PFSK-1 (cell line): ENCODE measurements around the gene IFRD1.

Experiments used
- FOXP2 ChIP-seq: optimal IDR thresholded peaks from 2 replicates; pipeline ENCODE3; 2011; ENCODE audit warnings: borderline replicate concordance, control low read depth, inconsistent platforms; ENCODE audit not compliant: insufficient read depth; ENCODE audit errors: extremely low read length, extremely low read depth
- POLR2AphosphoS5 ChIP-seq: IDR thresholded peaks from 2 replicates; pipeline ENCODE4 v1.6.1; 2012; ENCODE audit warnings: low read depth, mild to moderate bottlenecking, control low read depth, low read length, moderate library complexity
- SIN3A ChIP-seq: IDR thresholded peaks from 2 replicates; pipeline ENCODE4 v1.6.1; 2012; ENCODE audit warnings: mild to moderate bottlenecking, low read length, moderate library complexity, borderline replicate concordance; ENCODE audit not compliant: insufficient read depth
- TAF1 ChIP-seq: IDR thresholded peaks from 2 replicates; pipeline ENCODE4 v1.6.1; 2012; ENCODE audit warnings: low read length, control low read depth, borderline replicate concordance; ENCODE audit not compliant: insufficient read depth
- TF ChIP-seq, protein P1 (sequence below), 2 experiments: IDR thresholded peaks; 2 replicates each; pipeline versions ENCODE4 v1.6.1 to v1.8.0; 2011 to 2012; ENCODE audit warnings: low read depth in 2 of 2, low read length in 2 of 2, control low read depth in 1 of 2, inconsistent platforms in 1 of 2, mild to moderate bottlenecking in 1 of 2, moderate library complexity in 1 of 2; ENCODE audit not compliant: insufficient read depth in 1 of 2

Gene IFRD1

DNA sequence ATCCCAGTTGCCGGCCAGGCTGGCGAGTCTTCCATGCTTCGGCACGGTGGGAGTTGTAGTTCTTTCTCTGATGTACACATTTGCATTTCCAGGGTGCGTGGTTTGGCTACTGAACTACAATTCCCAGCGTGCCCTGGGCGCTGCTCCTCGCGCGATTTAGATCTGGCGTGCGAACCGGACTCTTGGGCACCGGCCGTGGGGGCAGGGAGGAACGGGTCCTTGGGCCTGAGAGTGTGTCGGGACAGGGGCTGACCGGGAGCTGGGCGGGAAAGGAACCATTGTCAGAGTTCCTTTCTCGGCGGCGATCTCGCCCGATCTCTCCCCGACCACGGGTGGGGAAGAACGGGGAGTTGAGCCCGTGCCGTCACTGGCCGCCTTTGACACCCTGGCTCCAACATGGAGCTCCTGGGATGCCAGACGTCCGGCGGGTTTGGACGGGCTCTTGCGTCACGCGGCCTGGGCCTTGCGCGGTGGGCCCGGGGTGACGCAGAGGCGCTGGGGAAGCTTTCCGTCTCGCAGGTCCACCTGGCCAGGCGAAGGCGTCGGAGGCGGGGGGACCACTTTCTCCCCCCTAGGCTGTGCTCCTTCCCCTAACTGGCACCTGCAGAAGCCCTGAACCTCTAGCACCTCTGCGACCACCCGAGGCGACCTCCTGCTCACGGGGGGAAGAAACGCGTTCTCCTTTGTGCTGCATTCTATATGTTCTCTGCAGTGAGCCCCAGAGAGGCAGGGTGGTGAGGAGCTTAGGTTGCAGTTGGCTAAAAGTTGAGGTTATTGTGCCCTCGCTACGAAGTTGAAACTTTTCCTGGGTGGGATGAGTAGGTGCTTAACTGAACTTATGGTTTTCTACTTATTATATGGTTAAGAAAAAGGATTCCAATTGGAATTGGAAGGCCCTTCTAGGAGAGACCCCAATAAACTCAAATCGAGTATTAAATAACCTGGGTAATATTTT lies 824 bp downstream of the IFRD1 start:
- TF ChIP-seq FOXP2 (peak; percentile 21), TAF1 (0 out of 2 replicates have a peak, but pooled peaks have one; percentile 54), POLR2AphosphoS5 (no peak)

DNA sequence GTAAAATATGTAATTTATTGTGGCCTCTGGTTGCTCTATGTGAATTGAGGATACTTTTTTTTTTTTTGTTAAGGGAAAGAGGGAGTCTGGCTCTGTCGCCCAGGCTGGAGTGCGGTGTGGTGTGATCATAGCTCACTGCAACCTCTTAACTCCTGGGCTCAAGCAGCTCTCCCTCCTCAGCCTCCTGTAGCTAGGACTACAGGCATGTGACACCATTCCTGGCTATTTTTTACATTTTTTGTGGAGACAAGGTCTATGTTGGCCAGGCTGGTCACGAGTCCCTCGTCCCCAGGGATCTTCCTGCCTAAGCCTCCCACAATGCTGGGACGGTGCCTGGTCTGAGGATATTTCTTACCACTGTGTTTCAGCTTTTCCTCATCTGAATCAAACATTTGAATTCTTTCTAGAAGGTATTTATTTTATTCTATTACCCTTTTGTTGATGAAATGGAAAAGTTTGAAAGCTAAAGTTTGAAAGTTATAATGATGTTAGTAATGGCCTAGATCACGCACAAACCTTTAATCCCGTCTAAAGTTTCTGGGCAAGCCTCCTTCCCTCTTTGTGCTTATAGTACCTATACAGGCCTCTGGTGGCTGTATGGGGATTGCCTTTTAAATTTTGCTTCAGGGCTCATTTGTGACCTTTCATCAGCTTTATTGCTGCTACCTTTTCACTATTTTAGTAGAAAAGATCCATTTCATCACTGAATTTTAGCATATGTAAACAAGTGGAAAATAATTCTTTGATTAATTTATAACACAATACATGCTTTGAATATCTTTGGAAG lies 2.0 kb downstream of the IFRD1 start:
- TF ChIP-seq TAF1, result no peak
- TF ChIP-seq, protein P1, sequence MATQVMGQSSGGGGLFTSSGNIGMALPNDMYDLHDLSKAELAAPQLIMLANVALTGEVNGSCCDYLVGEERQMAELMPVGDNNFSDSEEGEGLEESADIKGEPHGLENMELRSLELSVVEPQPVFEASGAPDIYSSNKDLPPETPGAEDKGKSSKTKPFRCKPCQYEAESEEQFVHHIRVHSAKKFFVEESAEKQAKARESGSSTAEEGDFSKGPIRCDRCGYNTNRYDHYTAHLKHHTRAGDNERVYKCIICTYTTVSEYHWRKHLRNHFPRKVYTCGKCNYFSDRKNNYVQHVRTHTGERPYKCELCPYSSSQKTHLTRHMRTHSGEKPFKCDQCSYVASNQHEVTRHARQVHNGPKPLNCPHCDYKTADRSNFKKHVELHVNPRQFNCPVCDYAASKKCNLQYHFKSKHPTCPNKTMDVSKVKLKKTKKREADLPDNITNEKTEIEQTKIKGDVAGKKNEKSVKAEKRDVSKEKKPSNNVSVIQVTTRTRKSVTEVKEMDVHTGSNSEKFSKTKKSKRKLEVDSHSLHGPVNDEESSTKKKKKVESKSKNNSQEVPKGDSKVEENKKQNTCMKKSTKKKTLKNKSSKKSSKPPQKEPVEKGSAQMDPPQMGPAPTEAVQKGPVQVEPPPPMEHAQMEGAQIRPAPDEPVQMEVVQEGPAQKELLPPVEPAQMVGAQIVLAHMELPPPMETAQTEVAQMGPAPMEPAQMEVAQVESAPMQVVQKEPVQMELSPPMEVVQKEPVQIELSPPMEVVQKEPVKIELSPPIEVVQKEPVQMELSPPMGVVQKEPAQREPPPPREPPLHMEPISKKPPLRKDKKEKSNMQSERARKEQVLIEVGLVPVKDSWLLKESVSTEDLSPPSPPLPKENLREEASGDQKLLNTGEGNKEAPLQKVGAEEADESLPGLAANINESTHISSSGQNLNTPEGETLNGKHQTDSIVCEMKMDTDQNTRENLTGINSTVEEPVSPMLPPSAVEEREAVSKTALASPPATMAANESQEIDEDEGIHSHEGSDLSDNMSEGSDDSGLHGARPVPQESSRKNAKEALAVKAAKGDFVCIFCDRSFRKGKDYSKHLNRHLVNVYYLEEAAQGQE (IDR thresholded peaks at IDR 0.05; ENCODE audit: insufficient read depth in 1 of 2, low read depth in 2 of 2, low read length in 2 of 2), result no peak
- TF ChIP-seq SIN3A, result no peak
- TF ChIP-seq FOXP2, result no peak

DNA sequence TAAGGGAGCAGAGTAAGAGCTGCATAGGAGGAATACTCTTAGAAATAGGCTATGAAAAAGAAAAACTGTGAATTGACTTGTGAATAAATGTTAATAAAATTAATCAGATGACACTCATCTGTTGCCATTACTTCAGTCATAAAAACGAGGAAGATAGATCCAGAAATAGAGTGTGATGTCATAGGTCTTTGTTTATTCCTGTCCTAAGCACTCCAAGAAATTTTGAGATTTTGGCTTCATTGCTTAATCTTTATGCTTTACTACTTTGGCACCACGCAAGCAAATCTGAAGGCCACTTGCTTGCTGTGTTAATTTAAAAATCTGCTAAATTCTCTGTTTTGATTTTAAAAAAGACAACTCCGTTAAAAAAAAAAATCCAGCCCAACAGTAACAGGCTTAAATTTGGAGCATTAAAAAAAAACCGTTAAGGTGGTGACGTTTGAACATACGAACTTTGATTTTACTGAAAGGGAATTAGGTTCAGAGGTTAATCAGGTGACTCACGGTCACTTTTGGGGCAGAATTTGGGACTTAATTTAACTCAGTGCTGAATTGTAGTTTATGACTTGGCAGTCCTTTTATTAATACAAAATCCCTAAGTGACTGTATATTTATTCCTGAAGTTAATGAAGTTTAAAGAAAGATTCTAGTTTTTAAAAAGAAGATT lies 3.4 kb downstream of the IFRD1 start:
- TF ChIP-seq TAF1, result no peak
- TF ChIP-seq, protein P1 (IDR thresholded peaks at IDR 0.05; ENCODE audit: insufficient read depth in 1 of 2, low read depth in 2 of 2, low read length in 2 of 2), result no peak

DNA sequence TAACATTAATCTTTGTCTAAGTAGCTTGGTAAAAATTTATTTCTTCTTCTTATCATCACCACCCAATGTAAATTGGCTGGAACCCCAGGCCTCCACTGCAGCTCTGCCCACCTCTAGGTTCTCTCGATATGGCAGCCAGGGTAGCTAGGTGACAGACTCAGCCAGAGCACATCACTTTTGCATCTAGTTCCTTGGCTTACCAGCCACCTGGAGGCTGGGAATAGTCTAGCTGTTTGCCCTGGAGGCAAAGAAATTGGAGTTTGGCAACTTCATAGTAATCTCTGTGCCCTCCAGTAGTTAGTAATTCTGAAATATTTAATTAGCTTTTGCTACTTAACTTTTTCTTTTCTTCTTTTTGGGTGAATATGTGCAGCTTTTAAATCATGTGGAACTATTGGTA lies 9.4 kb downstream of the IFRD1 start:
- no peak for TF ChIP-seq TAF1
- no peak for TF ChIP-seq FOXP2
- TF ChIP-seq POLR2AphosphoS5, result no peak
- TF ChIP-seq SIN3A, result no peak
- TF ChIP-seq, protein P1 (IDR thresholded peaks at IDR 0.05; ENCODE audit: insufficient read depth in 1 of 2, low read depth in 2 of 2, low read length in 2 of 2), result no peak

DNA sequence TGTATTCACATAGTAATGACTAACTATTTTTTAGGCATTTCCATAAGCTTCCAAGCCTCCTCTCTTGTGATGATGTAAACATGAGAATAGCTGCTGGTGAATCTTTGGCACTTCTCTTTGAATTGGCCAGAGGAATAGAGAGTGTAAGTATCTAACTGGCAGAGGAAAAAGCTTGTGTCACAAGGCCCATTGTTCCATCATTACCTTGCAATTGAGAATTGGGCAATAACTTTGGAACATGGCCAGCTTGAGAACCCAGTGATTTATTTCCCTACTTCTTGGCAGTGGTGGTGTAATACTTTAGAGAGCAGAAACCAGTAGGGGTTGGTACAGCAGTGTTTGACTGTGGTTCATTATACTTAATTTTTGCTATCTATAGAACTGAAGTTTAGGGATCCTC lies 12.0 kb downstream of the IFRD1 start:
- TF ChIP-seq, protein P1 (IDR thresholded peaks at IDR 0.05; ENCODE audit: insufficient read depth in 1 of 2, low read depth in 2 of 2, low read length in 2 of 2), result no peak
- TF ChIP-seq POLR2AphosphoS5 (no peak), SIN3A (no peak), TAF1 (no peak), FOXP2 (no peak)
